NCI-H2081 (cell line): ENCODE measurements around the gene CACNA2D2.

Source experiments
- DNase-seq, 2 experiments: peaks; one replicate each; lab custom pipeline; 2025; lab: John Stamatoyannopoulos, UW

CACNA2D2 gene

DNA sequence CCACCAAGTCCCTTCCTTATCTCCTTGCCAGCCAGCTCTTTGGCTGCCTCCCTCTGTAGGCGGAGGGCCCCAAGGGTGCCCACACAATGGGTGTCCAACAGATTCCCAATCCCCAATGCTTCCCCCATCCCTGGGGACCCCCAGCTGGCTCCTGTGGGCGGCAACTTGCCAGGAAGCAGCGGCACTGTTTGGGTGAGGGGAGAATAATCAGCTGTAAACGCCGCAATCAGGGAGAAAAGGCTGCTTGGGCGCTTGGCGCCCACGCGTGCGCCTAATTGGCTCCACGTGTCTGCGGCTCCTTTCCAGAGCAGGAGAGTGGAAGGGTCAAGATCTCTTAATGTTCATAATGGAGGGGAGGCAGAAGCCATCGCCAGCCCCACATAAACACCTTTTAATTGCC is 76.2 kb downstream of the CACNA2D2 start:
- DNase-seq = no peak

GRCh38 chr3:50425911-50426310 is 77.5 kb downstream of the CACNA2D2 start:
- DNase-seq = no peak

GRCh38 chr3:50423543-50423942 is 79.9 kb downstream of the CACNA2D2 start:
- DNase-seq = peak; percentile 16 to 78

DNA sequence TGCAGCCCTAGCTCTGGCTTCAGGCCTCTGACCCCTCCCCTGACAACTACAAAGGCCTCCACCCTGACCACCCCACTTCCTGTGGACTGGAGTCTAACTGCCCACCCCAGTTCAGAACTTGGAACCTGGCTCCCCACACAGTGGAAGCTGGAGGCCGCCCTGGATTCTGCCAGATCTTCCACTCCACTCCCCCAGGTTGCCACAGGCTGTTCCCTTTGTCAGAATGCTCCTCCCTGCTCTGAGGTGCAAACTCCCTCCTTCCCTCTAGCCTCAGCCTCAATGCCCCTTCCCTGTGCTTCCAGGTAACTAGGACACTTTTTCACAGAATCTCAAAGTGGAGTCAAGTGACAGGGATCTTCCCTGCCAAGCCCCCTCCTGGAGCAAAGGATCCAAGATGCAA is 81.3 kb downstream of the CACNA2D2 start:
- DNase-seq = no peak

GRCh38 chr3:50419595-50420370 is 83.7 kb downstream of the CACNA2D2 start:
- DNase-seq = no peak

- no peak for DNase-seq
Observed at GRCh38 chr3:50418850-50419249, 84.6 kb downstream of the CACNA2D2 start.

DNA sequence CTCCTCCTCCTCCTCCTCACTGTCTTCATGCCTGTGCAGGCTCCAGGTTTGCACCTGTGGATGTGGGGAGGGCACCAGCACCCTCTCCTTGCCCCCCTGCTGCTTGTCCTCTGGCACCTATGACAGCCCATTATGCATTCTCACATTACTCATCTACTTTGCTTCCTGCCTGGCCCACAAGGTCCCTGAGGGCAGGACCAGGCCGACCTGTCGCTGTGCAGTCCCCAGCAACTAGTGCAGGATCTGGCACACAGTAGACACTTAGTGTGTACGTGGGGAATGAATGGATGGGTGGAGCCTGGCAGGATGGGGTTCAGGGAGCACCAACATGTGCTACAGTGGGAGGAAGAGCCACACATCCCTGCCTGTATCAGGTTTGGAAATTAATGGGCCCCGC is 85.8 kb downstream of the CACNA2D2 start:
- DNase-seq = no peak

GRCh38 chr3:50416736-50417636 is 86.4 kb downstream of the CACNA2D2 start:
- no peak for DNase-seq

GRCh38 chr3:50415816-50416215 is 87.6 kb downstream of the CACNA2D2 start:
- DNase-seq = no peak

GRCh38 chr3:50415061-50415460 is 88.4 kb downstream of the CACNA2D2 start:
- DNase-seq = no peak

DNA sequence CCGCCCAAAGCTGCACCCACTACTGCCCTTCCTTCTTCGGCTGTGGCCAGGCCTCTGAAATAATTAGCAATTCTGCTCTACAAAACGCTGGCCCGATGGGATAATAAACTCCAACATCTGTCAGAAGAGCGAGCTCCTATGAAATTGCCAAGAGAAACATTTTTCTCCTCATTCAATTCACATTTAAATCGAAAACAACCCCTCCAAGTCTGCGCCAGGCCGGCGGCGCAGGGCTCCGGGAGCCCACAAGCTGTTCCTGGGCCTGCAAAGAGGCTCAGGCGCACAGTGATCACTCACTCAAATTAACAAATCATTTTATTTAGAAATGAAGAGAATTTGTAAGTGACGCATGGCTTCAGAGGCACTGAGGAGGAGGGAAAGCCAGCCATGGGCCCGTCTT is 88.8 kb downstream of the CACNA2D2 start:
- no peak for DNase-seq

GRCh38 chr3:50412231-50412754 is 91.1 kb downstream of the CACNA2D2 start:
- no peak for DNase-seq

GRCh38 chr3:50411229-50411628 is 92.2 kb downstream of the CACNA2D2 start:
- DNase-seq = no peak

- DNase-seq = no peak
Observed at GRCh38 chr3:50410608-50411139, 92.8 kb downstream of the CACNA2D2 start.

- DNase-seq = no peak
Observed at GRCh38 chr3:50410185-50410584, 93.2 kb downstream of the CACNA2D2 start.

DNA sequence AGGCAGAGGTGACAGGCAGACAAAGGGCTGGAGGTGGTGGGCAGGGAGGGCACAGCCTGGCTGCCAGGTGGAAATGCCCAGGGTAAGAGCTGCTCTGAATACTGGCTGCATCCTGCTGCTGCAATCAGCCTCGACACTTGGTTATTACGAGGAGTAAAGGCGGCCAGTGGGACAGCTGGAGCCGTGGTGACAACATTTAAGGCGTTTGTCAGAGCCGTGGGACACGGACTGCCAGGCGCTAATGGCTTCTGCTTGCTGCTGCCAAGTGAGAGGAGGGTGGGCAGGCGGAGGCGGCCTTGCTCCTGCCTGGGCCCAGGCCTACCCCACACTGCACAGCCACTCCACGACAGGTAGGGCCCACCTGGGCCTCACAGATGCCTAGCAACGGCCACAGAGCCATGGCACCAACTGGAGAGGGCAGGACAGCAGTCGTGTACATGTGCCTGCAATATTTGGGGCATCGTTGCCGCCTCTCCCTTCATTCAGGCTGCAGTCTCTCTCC is 94.9 kb downstream of the CACNA2D2 start:
- DNase-seq = peak; percentile 10 to 17

DNA sequence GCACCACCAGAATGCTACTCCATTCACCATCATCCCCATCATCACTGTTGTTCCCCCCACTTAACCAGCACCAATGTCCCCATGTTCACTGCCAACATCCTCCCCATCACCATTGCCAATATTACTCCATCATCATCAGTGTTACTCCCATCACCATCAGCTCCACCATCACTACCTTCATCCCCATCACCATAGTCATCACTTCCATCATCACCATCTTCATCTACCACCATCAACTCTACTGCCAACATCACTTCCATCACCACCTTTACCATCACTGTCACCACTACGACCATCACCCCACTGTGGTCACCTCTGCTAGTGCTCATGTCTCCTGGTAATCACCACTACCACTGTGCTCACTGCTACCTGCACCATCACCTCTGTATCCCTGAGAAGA is 96.9 kb downstream of the CACNA2D2 start:
- no peak for DNase-seq

- no peak for DNase-seq
Observed at GRCh38 chr3:50405249-50405648, 98.2 kb downstream of the CACNA2D2 start.

GRCh38 chr3:50401978-50402595 is 101.3 kb downstream of the CACNA2D2 start:
- no peak for DNase-seq

DNA sequence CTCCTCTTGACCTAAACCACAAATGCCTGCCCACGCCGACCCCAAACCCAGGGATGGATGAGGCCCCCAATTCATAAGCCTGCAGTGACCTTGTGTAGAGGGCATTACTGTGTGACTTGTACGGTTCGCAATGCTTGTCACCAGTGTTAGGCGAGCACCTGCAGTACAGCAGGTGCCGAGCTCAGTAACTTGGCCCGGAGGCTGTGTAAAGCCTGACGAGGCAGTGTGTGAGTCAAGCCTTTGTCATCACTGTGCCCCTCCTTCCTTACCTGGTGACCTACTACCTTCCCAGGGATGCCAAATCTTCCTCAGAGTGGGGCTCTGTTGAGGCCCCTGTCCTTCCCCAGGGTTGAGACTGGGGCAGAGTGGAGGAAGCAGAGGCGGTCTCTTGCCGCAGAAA is 106.9 kb downstream of the CACNA2D2 start:
- DNase-seq = no peak

GRCh38 chr3:50395070-50395860 is 108.2 kb downstream of the CACNA2D2 start:
- DNase-seq = no peak
